GM12878 (cell line): ENCODE results near the gene TSPYL4. TPM values are rescaled to one million over a fixed set of nuclear protein-coding genes. Genes with fewer than 3 reads are reported as not detected.
A peak's percentile ranks its signal among the peaks of the same experiment; 100 is the strongest.

Experiments
- ATF7 ChIP-seq: fragments of 450-650 bp; IDR thresholded peaks from 2 replicates; pipeline ENCODE4 v1.6.1; 2016; ENCODE audit warnings: low read depth, mild to moderate bottlenecking
- BACH1 ChIP-seq: fragments of 450-650 bp; IDR thresholded peaks from 2 replicates; pipeline ENCODE4 v1.6.1; 2017; ENCODE audit warnings: mild to moderate bottlenecking, borderline replicate concordance
- BHLHE40 ChIP-seq, 2 experiments: fragments of 450-650 bp in 1 of 2; IDR thresholded peaks; 2 replicates each; pipeline ENCODE4 v1.6.1; 2011 to 2017; ENCODE audit warnings: low read depth in 2 of 2, borderline replicate concordance in 1 of 2, improper control_type of control experiment in 1 of 2, low read length in 1 of 2, mild to moderate bottlenecking in 1 of 2
- CHD2 ChIP-seq: IDR thresholded peaks from 2 replicates; pipeline ENCODE4 v1.6.1; 2011; ENCODE audit warnings: low read depth, low read length, improper control_type of control experiment, borderline replicate concordance
- FOXK2 ChIP-seq: fragments of 450-650 bp; IDR thresholded peaks from 2 replicates; pipeline ENCODE4 v1.6.1; 2017; ENCODE audit warnings: mild to moderate bottlenecking, moderate library complexity
- HDGF ChIP-seq: fragments of 450-650 bp; IDR thresholded peaks from 2 replicates; pipeline ENCODE4 v1.6.1; 2016; ENCODE audit warnings: antibody characterized with exemption
- JUND ChIP-seq: IDR thresholded peaks from 2 replicates; pipeline ENCODE4 v1.6.1; 2012; ENCODE audit warnings: low read depth, mild to moderate bottlenecking, low read length, improper control_type of control experiment, moderate library complexity
- NBN ChIP-seq: fragments of 450-650 bp; IDR thresholded peaks from 2 replicates; pipeline ENCODE4 v1.6.1; 2016
- NFYB ChIP-seq: IDR thresholded peaks from 2 replicates; pipeline ENCODE4 v1.6.1; 2011; ENCODE audit warnings: low read depth, mild to moderate bottlenecking, low read length, improper control_type of control experiment, moderate library complexity; ENCODE audit not compliant: insufficient read depth
- NR2C2 ChIP-seq: IDR thresholded peaks from 2 replicates; pipeline ENCODE4 v1.6.1; 2011; ENCODE audit warnings: borderline replicate concordance, low read depth; ENCODE audit not compliant: control insufficient read depth, insufficient read length
- PAX5 ChIP-seq: IDR thresholded peaks from 2 replicates; pipeline ENCODE4 v1.6.1; 2011; ENCODE audit warnings: low read depth, low read length, borderline replicate concordance
- POLR2AphosphoS2 ChIP-seq: IDR thresholded peaks from 2 replicates; pipeline ENCODE4 v1.6.1; 2011; ENCODE audit warnings: low read depth, mild to moderate bottlenecking, low read length, improper control_type of control experiment, moderate library complexity
- RAD51 ChIP-seq: fragments of 450-650 bp; IDR thresholded peaks from 2 replicates; pipeline ENCODE4 v1.6.1; 2016; ENCODE audit warnings: moderate library complexity, mild to moderate bottlenecking, inconsistent platforms
- RCOR1 ChIP-seq: conservative IDR thresholded peaks from 2 replicates; pipeline ENCODE4 v1.6.1; 2012; ENCODE audit warnings: low read depth, low read length, improper control_type of control experiment
- SMAD5 ChIP-seq: IDR thresholded peaks from 2 replicates; pipeline ENCODE4 v1.6.1; 2016; ENCODE audit warnings: antibody characterized with exemption, low read depth
- SMARCA5 ChIP-seq: fragments of 450-650 bp; IDR thresholded peaks from 2 replicates; pipeline ENCODE4 v1.6.1; 2017; ENCODE audit warnings: mild to moderate bottlenecking
- SP1 ChIP-seq: IDR thresholded peaks from one replicate; pipeline ENCODE4 v1.6.1; 2011; ENCODE audit warnings: low read depth, low read length
- ZZZ3 ChIP-seq: IDR thresholded peaks from 2 replicates; pipeline ENCODE4 v1.6.1; 2011; ENCODE audit warnings: low read depth; ENCODE audit not compliant: control insufficient read depth, insufficient read length
- polyA plus RNA-seq, 11 experiments: library from polyadenylated mRNA; depleted of rRNA in 4 of 11; unstranded in 6 of 11; stranded (reverse) in 5 of 11; fragments of >200 nt; fragmentation: Nextera tagmentation in 4 of 11; fragmentation: Illumina TruSeq in 1 of 11; extraction: Ambion mirVana in 4 of 11; extraction: Trizol in 1 of 11; gene quantifications; 1 replicate in 1 of 11; 2 replicates in 10 of 11; pipeline versions ENCODE4 v1.2.1 to v1.2.3, GENCODE V29; 2011 to 2016; ENCODE audit warnings: inconsistent platforms in 2 of 11, missing spikeins in 2 of 11, low read depth in 1 of 11
- total RNA-seq, 4 experiments: library from RNA; depleted of rRNA in 3 of 4; stranded (reverse); fragments of >200 nt in 3 of 4; fragmentation: Illumina TruSeq in 1 of 4; extraction: Trizol in 1 of 4; gene quantifications; 2 replicates each; pipeline versions ENCODE4 v1.2.1 to v1.2.3, GENCODE V29; 2013 to 2021
- TF ChIP-seq, protein P1 (sequence below): IDR thresholded peaks from 2 replicates; pipeline ENCODE4 v1.6.1; 2011; ENCODE audit warnings: borderline replicate concordance, low read depth, mild to moderate bottlenecking, moderate library complexity, mixed read lengths, low read length; ENCODE audit not compliant: insufficient read depth; ENCODE audit errors: extremely low read length
- TF ChIP-seq, protein P2 (sequence below): IDR thresholded peaks from 2 replicates; pipeline ENCODE4 v1.6.1; 2012; ENCODE audit warnings: low read length, inconsistent platforms
- TF ChIP-seq, protein P3 (sequence below), 3 experiments: IDR thresholded peaks in 2 of 3; conservative IDR thresholded peaks in 1 of 3; 2 replicates each; pipeline ENCODE4 v1.5.1; 2011; ENCODE audit warnings: low read depth in 3 of 3, low read length in 3 of 3, mild to moderate bottlenecking in 3 of 3, control low read depth in 2 of 3, moderate library complexity in 2 of 3, inconsistent platforms in 1 of 3, mixed read lengths in 1 of 3; ENCODE audit not compliant: control insufficient read depth in 2 of 3, insufficient read depth in 1 of 3; ENCODE audit errors: extremely low read depth in 1 of 3
- TF ChIP-seq, protein P4 (sequence below): fragments of 450-650 bp; IDR thresholded peaks from 2 replicates; pipeline ENCODE4 v1.6.1; 2016; ENCODE audit warnings: mild to moderate bottlenecking

Gene TSPYL4
- total and polyA plus RNA-seq, 10 of the 15 experiments (the other 5 are each of a cell fraction or from before 2014, with no cell fraction given), result 1.5 to 27.6 (median 20.0) TPM

DNA sequence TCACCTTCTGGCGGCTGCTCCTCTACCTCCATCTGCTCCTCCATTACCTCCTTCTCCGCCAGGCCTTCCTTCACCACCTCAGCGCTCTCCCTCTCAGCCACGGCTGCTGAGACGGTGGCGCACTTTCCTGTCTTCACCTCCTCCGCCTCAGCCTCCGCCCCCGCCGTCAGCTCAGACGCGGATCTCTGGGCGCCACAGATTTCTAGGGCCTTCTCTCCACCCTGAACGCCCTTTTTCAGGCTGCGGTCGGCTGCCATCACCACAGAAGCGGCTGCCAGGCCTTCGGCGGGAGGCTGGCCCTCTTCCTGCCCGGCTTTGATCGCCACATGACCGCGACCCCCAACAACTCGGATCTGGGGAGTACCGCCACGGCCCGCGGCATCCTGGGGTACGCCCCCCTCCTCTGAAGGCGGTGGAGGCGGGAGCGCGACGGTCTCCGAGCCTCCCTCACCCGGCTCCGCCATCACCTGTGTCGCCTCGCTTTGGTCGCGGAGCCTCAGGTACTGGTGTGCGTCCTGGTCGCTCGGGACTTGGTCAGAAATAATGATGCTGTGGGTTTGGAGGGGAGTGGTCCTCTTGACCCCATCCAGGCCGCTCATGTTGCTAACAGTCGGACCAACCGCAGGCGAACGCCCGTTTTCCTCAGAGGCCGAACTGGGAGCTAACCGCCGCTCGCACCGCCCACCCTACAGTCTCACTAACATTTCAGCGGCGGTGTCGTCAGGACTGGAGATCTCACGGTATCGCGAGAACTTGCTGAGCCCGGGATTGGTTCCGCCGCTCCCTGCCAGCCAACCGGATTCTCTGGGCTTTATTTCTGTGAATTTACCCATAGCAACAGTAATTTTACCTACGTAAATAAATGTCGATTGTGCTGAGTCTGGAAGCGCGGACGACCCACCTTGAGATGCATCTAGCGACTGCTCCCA lies 25.6 kb upstream of the TSPYL4 start, which contains the start of gene TSPYL1 (continued):
- TF ChIP-seq, protein P1, sequence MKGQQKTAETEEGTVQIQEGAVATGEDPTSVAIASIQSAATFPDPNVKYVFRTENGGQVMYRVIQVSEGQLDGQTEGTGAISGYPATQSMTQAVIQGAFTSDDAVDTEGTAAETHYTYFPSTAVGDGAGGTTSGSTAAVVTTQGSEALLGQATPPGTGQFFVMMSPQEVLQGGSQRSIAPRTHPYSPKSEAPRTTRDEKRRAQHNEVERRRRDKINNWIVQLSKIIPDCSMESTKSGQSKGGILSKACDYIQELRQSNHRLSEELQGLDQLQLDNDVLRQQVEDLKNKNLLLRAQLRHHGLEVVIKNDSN, result no peak
- TF ChIP-seq SMARCA5 (0 out of 2 replicates have a peak, but pooled peaks have one; percentile 58), BACH1 (peak; percentile 61; the same call in 1 of the 2 replicates), JUND (no peak), SP1 (peak; percentile 72), FOXK2 (no peak), SMAD5 (peak; percentile 85; the same call in 1 of the 2 replicates), ATF7 (peak; percentile 52), NBN (peak; percentile 79; the same call in 1 of the 2 replicates), HDGF (peak; percentile 92; the same call in 1 of the 2 replicates), RAD51 (no peak), NR2C2 (no peak), CHD2 (peak; percentile 99), RCOR1 (peak; percentile 97), NFYB (peak; percentile 99), ZZZ3 (no peak), PAX5 (no peak), BHLHE40 (IDR thresholded peaks at IDR 0.05; ENCODE audit: borderline replicate concordance in 1 of 2, low read depth in 2 of 2, low read length in 1 of 2) (0 out of 4 replicates have a peak, but pooled peaks have one; percentile 4 to 42), POLR2AphosphoS2 (peak; percentile 78)
- TF ChIP-seq, protein P2, sequence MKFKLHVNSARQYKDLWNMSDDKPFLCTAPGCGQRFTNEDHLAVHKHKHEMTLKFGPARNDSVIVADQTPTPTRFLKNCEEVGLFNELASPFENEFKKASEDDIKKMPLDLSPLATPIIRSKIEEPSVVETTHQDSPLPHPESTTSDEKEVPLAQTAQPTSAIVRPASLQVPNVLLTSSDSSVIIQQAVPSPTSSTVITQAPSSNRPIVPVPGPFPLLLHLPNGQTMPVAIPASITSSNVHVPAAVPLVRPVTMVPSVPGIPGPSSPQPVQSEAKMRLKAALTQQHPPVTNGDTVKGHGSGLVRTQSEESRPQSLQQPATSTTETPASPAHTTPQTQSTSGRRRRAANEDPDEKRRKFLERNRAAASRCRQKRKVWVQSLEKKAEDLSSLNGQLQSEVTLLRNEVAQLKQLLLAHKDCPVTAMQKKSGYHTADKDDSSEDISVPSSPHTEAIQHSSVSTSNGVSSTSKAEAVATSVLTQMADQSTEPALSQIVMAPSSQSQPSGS, result 0 out of 2 replicates have a peak, but pooled peaks have one; percentile 53
- TF ChIP-seq, protein P3, sequence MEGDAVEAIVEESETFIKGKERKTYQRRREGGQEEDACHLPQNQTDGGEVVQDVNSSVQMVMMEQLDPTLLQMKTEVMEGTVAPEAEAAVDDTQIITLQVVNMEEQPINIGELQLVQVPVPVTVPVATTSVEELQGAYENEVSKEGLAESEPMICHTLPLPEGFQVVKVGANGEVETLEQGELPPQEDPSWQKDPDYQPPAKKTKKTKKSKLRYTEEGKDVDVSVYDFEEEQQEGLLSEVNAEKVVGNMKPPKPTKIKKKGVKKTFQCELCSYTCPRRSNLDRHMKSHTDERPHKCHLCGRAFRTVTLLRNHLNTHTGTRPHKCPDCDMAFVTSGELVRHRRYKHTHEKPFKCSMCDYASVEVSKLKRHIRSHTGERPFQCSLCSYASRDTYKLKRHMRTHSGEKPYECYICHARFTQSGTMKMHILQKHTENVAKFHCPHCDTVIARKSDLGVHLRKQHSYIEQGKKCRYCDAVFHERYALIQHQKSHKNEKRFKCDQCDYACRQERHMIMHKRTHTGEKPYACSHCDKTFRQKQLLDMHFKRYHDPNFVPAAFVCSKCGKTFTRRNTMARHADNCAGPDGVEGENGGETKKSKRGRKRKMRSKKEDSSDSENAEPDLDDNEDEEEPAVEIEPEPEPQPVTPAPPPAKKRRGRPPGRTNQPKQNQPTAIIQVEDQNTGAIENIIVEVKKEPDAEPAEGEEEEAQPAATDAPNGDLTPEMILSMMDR (IDR thresholded peaks at IDR 0.05 in 2 of 3, conservative IDR thresholded peaks at IDR 0.05 in 1 of 3; ENCODE audit: control insufficient read depth in 2 of 3, extremely low read depth in 1 of 3, insufficient read depth in 1 of 3, low read depth in 3 of 3, low read length in 3 of 3), result peak in 2 of 3 experiments; percentile 16 to 18; a peak in 1 of 6 replicates
- TF ChIP-seq, protein P4, sequence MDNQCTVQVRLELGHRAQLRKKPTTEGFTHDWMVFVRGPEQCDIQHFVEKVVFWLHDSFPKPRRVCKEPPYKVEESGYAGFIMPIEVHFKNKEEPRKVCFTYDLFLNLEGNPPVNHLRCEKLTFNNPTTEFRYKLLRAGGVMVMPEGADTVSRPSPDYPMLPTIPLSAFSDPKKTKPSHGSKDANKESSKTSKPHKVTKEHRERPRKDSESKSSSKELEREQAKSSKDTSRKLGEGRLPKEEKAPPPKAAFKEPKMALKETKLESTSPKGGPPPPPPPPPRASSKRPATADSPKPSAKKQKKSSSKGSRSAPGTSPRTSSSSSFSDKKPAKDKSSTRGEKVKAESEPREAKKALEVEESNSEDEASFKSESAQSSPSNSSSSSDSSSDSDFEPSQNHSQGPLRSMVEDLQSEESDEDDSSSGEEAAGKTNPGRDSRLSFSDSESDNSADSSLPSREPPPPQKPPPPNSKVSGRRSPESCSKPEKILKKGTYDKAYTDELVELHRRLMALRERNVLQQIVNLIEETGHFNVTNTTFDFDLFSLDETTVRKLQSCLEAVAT, result peak; percentile 58
